Renal cortical epithelial cell (primary cell): ENCODE measurements around the gene CDK15. TPM values are rescaled to one million over a fixed set of nuclear protein-coding genes. Genes with fewer than 3 reads are reported as not detected.

Experiments
- DNase-seq: peaks from one replicate; pipeline ENCODE4 v3.0.0-alpha.2; 2011; ENCODE audit warnings: low read depth
- total RNA-seq: library from RNA; depleted of rRNA; stranded (reverse); fragments of >200 nt; gene quantifications from 2 replicates; pipeline ENCODE4 v1.2.3, GENCODE V29; 2014

Gene CDK15
- total RNA-seq, 1 donor from 2014 or later, result 0.55 TPM

DNA sequence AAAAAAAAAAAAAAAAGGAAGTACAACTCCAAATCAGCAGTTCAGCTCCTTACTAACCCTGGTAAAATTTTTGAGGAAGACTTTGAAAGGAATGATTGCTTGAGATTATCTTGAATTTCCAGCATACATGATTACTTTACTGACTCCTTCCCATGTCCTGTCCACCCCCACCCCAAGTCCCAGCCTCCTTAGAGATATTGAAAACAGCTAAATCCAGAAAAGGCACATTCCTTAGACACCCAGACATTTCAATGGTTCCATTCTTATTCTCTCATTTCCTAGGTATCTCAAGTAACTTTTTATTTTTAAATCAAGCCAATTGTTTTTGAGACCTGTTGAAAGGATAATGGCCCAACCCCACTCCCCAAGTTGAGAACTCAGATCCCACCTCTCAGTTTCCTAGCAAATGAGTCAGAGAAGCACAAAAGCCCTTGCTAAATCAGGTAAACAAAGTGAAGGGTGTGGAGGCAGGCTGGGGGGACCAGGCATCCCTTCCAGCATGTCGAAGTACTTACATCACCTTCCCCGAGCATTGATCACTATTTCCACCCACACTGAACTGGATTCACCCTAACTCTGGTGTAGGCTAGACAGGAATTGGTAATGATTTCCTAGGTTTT, 131.9 kb downstream of the CDK15 start:
- peak; percentile 73 for DNase-seq

DNA sequence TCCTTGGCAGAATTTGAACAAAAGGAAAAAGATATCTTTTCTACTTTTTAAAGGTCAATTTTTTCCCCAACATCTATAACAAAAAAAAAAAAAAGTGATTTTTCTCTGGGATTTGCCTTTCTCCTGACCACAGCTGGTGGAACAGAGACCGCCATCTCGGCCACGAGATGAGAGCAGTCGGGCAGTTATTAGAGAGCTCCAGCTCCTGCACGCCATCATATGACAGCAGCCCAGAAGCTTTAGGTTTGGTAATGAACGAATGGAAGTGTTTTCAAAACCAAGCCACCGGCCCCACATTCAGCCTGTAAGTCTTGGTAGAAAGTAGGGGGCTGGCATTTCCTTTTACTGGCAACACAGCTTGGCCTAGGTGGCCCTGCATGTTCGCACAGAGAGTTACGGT, 132.4 kb downstream of the CDK15 start:
- DNase-seq, result no peak

DNA sequence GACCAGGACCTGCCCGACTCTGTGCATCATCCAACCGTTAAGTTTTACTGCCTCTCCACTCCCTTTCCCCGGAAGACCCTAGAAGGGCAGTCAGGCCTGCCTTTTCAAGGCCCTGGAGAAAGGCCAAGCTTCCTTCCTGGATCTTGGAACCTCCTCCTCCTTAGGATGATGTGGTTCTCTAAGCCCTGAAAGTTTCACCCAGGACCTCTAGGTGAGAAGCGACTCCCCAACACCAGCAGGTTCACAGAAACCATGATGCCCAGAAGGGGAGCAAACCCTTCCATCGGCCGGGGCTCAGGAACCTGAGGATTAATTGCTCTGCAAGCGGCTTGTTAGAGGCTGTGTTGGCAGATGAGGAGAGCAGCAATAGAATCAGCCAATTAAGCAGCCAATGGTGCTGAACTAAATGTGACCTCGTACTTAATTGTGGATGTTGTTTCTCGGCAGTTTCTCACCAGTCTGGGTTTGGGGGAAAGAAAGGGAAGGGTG, 133.2 kb downstream of the CDK15 start:
- peak; percentile 64 for DNase-seq

DNA sequence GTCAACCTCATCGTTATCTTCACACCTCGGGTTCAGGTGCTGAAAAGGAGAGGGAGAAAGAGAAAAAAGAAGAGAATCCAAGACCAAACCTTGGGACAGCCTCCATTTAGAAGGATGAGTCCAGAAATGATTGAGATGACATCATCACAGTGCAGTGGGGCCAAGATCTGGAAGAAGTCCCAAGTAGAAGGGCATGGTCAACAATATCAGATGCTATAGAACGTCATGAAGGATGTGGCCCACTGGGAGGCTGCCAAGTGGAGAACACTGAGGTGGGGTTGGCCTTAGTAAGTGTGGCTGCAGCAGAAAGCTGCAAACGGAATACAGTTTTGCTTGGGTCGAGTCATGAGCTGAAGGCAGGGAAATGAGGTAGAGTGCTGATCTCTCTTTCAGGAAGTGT, 136.2 kb downstream of the CDK15 start:
- DNase-seq, result no peak

Other genes starting within 250 kb of the CDK15 start
- 24.7 and 31.4 TPM in 2 replicates for gene TMEM237, start 163.0 kb upstream of the CDK15 start, total RNA-seq
- gene MPP4, start 107.9 kb upstream of the CDK15 start, total RNA-seq, result not detected in 2 replicates
- gene ALS2, start 25.6 kb upstream of the CDK15 start, total RNA-seq, result 38.4 and 45.3 TPM in 2 replicates
- gene FZD7, start 227.3 kb downstream of the CDK15 start, total RNA-seq, result 17.1 and 55.2 TPM in 2 replicates